Subcutaneous adipose tissue (tissue), 4 donors: ENCODE results near the gene ERBB3. TPM values are rescaled to one million over a fixed set of nuclear protein-coding genes. Genes with fewer than 3 reads are reported as not detected.

Experiments used
- total RNA-seq, 4 donors: library from RNA; depleted of rRNA; stranded (reverse); fragments of >200 nt; gene quantifications; one replicate each; pipeline ENCODE4 v1.1.0, GENCODE V29; 2016
- TF ChIP-seq, protein P1 (sequence below): fragments of 450-650 bp; IDR thresholded peaks from one replicate; pipeline ENCODE4 v1.5.1; 2016; ENCODE audit warnings: low read depth, mild to moderate bottlenecking, control low read depth, antibody characterized with exemption, moderate library complexity

Gene ERBB3
- total RNA-seq, 4 donors from 2014 or later = 0.34 to 2.6 (median 0.66) TPM

DNA sequence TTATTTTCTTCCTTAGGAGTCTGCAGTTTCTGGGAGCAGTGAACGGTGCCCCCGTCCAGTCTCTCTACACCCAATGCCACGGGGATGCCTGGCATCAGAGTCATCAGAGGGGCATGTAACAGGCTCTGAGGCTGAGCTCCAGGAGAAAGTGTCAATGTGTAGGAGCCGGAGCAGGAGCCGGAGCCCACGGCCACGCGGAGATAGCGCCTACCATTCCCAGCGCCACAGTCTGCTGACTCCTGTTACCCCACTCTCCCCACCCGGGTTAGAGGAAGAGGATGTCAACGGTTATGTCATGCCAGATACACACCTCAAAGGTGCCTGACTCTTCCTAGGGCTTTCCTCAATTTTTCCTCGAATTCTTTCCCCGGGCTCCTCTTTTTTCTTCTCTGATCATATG is 21.1 kb downstream of the ERBB3 start:
- TF ChIP-seq, protein P1, sequence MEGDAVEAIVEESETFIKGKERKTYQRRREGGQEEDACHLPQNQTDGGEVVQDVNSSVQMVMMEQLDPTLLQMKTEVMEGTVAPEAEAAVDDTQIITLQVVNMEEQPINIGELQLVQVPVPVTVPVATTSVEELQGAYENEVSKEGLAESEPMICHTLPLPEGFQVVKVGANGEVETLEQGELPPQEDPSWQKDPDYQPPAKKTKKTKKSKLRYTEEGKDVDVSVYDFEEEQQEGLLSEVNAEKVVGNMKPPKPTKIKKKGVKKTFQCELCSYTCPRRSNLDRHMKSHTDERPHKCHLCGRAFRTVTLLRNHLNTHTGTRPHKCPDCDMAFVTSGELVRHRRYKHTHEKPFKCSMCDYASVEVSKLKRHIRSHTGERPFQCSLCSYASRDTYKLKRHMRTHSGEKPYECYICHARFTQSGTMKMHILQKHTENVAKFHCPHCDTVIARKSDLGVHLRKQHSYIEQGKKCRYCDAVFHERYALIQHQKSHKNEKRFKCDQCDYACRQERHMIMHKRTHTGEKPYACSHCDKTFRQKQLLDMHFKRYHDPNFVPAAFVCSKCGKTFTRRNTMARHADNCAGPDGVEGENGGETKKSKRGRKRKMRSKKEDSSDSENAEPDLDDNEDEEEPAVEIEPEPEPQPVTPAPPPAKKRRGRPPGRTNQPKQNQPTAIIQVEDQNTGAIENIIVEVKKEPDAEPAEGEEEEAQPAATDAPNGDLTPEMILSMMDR = no peak

DNA sequence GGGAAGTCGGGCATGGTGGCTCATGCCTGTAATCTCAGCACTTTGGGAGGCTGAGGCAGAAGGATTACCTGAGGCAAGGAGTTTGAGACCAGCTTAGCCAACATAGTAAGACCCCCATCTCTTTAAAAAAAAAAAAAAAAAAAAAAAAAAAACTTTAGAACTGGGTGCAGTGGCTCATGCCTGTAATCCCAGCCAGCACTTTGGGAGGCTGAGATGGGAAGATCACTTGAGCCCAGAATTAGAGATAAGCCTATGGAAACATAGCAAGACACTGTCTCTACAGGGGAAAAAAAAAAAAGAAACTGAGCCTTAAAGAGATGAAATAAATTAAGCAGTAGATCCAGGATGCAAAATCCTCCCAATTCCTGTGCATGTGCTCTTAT is 22.7 kb downstream of the ERBB3 start:
- TF ChIP-seq, protein P1 = no peak

DNA sequence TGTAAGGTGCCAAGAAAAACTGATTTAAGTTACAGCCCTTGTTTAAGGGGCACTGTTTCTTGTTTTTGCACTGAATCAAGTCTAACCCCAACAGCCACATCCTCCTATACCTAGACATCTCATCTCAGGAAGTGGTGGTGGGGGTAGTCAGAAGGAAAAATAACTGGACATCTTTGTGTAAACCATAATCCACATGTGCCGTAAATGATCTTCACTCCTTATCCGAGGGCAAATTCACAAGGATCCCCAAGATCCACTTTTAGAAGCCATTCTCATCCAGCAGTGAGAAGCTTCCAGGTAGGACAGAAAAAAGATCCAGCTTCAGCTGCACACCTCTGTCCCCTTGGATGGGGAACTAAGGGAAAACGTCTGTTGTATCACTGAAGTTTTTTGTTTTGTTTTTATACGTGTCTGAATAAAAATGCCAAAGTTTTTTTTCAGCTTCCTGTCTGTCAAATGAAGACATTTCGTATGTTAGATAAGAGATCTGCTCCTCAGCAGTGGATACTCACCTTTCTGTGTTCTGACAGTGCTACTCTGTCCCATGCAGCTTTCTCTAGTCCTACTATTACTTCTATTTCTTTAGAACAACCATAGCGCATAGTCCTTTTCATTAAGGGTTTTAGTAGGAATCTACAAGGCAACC is 23.2 kb downstream of the ERBB3 start:
- TF ChIP-seq, protein P1 = no peak

DNA sequence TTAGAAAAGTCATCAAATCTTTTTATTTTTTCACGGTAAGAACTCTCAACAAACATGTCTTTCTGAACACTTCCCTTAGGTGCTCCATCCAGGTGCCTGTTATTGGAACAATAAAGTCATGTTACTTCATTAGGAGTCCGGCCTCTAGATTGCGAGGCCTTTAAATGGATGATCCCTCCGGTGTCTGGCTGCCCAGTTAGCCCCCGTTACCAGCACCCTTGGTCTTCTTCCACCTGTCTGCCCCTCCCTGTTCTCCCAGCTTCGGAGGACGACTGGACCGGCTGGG is 23.8 kb downstream of the ERBB3 start:
- TF ChIP-seq, protein P1 = no peak

DNA sequence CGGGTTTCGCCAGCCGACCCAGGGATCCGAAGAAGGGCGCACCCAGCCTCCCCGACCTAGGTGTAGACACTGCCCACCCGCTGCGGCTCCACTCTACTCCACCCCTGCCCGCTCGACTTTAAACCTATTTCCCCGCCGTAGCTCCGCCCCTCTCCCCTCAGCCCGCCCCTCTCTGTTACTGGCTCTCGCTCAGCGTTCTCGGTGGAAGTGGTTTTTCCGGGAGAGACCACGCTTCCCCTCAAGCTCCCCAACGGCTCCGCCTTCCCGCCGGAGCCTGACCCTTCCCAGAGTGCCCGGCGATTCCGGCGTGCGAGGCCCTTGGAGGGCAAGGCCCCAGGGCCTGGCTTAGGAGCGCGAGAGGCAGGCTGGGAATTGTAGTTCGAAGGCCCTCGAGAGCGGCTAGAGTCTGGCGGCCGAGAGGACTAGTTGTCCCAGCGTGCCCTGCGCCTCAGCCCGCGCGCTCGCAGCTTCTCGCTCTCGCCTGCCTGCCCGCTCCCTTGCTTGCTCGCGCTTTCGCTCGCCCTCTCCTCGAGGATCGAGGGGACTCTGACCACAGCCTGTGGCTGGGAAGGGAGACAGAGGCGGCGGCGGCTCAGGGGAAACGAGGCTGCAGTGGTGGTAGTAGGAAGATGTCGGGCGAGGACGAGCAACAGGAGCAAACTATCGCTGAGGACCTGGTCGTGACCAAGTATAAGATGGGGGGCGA is 24.3 kb downstream of the ERBB3 start, which contains the start of gene PA2G4:
TSS of gene PA2G4 (plus strand) at position 451 of the 706 bp plus-strand sequence. CDS start at position 630, 179 bp downstream.
- TF ChIP-seq, protein P1 = no peak

DNA sequence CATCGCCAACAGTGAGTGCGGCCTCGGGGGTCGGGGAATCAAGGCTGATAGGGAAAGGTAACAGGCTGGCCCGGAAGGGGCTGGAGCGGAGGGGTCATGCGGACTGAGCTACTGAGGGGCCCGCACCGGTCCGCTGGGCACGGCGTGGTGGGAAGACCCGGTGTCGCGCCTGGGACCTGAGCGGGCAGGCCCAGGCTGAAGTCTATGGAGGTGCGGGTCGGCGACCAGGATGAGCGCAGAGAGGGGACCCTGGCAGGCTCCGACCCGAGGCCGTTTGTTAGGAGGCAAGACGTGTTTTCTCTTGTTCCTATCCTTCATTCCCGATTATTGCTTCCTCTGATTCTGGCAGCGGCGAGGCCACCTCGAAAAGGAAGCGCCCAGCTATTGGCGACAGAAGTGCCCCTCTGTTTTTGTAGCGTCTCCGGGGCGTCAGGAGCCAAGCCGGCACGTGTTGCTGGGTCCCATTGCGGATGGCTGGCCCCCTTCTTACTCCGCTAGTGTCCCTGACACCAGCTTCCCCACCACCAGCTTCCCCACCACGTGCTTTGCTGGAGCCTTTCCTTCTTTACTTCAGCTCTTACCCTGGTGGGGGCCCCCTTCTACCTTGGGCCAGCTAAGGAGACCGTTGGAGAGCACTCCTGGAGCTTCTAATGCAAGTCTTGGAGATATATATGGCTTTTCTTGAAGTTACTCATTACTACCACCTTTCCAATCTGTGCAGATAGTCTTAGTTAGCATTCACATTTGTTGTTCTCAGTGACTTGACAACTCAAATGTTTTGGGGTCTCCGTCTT is 25.0 kb downstream of the ERBB3 start:
- TF ChIP-seq, protein P1 = no peak

DNA sequence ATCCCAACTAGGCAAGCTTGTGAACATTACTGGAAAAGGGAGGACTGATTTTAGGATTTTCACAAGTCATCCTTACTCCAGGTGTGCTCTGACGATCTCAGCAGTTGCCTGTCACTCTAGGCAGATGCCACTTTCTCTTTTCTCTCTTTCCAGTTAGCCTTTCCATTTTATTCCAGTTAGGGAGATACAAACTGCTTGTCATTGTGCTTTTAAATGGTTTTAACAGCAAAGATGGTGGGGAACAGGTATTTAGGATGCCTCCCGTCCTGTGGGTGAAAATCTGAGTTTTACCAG is 25.6 kb downstream of the ERBB3 start:
- TF ChIP-seq, protein P1 = no peak
